ENCODE data around the gene SNIP1. TPM values are rescaled to one million over a fixed set of nuclear protein-coding genes. Genes with fewer than 3 reads are reported as not detected.

Gene SNIP1
- total RNA-seq, 4 donors from 2014 or later: 5.2 to 9.2 (median 6.5) TPM

DNA sequence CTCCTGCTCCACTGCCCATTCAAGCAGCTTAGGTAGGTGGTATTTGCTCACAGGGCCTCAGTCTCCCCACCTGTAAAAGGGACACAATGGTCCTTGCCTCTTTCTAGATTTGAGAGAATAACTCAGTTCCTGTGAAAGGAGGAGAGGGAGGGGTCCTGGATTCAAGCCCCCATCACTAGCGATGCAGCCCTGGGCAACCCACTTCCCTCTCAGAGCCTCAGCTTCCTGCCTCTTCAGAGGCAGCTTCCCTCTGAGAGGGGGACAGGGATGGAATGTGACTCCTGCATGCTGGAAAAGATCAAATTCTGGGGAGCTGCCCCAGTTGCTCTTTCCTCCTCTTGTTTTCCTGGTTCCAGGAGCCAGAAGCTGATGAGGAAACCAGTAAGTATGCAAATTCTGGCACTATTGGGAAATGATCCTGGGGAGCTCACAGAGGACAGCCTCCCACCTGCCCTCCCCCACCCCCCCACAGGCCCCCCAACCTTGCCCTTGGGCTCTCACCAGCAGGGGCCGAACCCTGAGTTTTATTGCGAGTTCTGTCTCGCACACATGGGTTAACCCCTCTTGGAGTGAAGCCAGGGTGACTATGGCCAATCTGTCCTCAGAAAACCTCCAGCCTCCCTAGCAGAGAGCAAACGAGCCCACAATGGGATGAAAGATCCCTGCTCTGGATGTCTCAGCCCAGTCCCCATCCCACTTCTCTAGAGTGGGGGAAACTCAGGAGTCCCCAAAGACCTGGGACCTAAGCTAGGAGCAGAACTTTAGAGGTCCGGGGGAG lies 68.0 kb downstream of the SNIP1 start:
- ATAC-seq: peak in 1 of 2 donors; percentile 4
- H3K4me1 ChIP-seq: peaks cover 25 to 27% of the 10 kb centered on the region in 2 donors
- H3K36me3 ChIP-seq: peaks cover 0 to 44% of the 10 kb centered on the region in 2 donors
- H3K9me3 ChIP-seq: no peaks in the 10 kb centered on the region
- peak overlapping the region; percentile 66 to 89 (median 76) for H3K27ac ChIP-seq
- intact Hi-C loops (cut with DNase I; ENCODE audit: low total_unique reads) (loop anchor here (1.0 kb wide), 1 partner anchor 14 kb away; no protein-coding TSS in a partner anchor), in situ Hi-C loops (cut with MboI; ENCODE audit: low sequenced_read_pairs in 4 of 4) (no loop called here)
- H3K27me3 ChIP-seq: no peaks in the 10 kb centered on the region
- TF ChIP-seq, protein P1, sequence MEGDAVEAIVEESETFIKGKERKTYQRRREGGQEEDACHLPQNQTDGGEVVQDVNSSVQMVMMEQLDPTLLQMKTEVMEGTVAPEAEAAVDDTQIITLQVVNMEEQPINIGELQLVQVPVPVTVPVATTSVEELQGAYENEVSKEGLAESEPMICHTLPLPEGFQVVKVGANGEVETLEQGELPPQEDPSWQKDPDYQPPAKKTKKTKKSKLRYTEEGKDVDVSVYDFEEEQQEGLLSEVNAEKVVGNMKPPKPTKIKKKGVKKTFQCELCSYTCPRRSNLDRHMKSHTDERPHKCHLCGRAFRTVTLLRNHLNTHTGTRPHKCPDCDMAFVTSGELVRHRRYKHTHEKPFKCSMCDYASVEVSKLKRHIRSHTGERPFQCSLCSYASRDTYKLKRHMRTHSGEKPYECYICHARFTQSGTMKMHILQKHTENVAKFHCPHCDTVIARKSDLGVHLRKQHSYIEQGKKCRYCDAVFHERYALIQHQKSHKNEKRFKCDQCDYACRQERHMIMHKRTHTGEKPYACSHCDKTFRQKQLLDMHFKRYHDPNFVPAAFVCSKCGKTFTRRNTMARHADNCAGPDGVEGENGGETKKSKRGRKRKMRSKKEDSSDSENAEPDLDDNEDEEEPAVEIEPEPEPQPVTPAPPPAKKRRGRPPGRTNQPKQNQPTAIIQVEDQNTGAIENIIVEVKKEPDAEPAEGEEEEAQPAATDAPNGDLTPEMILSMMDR (IDR thresholded peaks at IDR 0.05 in 4 of 5, conservative IDR thresholded peaks at IDR 0.05 in 1 of 5): no peak
- no peak for TF ChIP-seq POLR2A (IDR thresholded peaks at IDR 0.05)
- no peak overlapping the region for H3K4me3 ChIP-seq
- peak in 1 of 2 donors; percentile 28 for DNase-seq

Small RNAs within 50 kb of the gene (microRNA-seq; reads per million reads assigned to microRNA genes)
- 1.7 to 2.4 reads per million in 2 donors for gene MIR5581 (ENCODE audit: borderline replicate concordance in 2 of 2)

Other genes starting within 250 kb of the SNIP1 start
- gene ZC3H12A, start 79.7 kb downstream of the SNIP1 start, total RNA-seq: 10 to 100 TPM in 1 of 4 donors, 1 to 10 TPM in 3; 5.3 to 27.1 (median 8.6) TPM
- gene MEAF6, start 39.5 kb downstream of the SNIP1 start, total RNA-seq: 10 to 100 TPM; 72.1 to 81.0 (median 74.5) TPM
- gene DNALI1, start 2.6 kb upstream of the SNIP1 start, total RNA-seq: 1 to 10 TPM; 1.5 to 4.0 (median 2.3) TPM
- 10 to 100 TPM; 37.2 to 49.1 (median 43.2) TPM for gene GNL2, start 41.6 kb upstream of the SNIP1 start, total RNA-seq
- gene RSPO1, start 80.6 kb upstream of the SNIP1 start, total RNA-seq: under 1 TPM in 1 of 4 donors, not detected in 3; 0.53 TPM
- gene CDCA8, start 138.2 kb upstream of the SNIP1 start, total RNA-seq: 1 to 10 TPM in 1 of 4 donors, under 1 TPM in 2, not detected in 1; 0.46 to 1.5 (median 0.60) TPM
- under 1 TPM in 1 of 4 donors, not detected in 3; 0.17 TPM for gene EPHA10, start 210.8 kb upstream of the SNIP1 start, total RNA-seq
- 1 to 10 TPM; 2.3 to 9.9 (median 4.0) TPM for gene MANEAL, start 239.6 kb upstream of the SNIP1 start, total RNA-seq

Data from gastrocnemius medialis (tissue), 4 donors.